ENCODE results near the gene HES5.

HES5 gene

GRCh38 chr1:2499986-2500596 lies 30.0 kb downstream of the HES5 start:
- peak; percentile 16 for DNase-seq (ENCODE audit: low read depth)

- no peak for DNase-seq (ENCODE audit: low read depth)
Observed at GRCh38 chr1:2499260-2499659, 30.8 kb downstream of the HES5 start.

DNA sequence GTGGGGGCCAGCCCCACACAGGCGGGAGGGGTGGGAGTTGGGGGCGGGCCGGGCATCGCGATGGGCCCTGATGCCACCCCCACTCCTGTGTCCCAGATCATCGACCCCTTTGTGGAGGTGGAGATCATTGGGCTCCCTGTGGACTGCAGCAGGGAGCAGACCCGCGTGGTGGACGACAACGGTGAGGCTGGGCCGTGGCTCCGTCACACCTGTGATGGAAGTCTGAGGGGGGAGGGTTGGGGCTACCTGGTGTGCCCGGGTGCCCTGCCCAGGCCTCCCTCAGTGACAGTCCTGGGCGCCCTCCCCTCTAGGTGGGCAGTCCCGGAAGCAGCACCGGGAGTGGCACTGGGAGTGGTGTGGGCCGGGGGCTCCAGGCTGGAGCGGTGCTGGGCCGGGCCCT lies 31.4 kb downstream of the HES5 start:
- DNase-seq (ENCODE audit: low read depth), result no peak

DNA sequence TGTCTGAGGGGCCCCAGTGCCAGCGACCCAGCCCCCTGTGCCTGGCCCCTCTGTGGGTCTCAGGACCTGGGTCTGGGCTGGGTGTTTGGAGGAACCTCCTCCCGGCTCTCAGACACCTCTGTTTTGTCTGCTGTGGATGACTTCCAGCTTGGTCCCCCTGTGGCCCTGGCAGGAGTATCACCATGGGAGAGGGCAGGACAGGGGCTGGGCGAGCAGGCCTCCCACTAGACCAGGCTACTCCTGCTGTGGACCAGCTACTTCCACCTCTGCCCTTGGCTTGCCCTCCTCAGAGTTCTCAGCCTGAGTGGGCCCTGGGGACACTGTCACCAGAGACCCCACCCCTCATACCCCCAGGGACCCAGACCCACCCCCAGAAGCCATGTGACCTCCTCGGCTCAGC lies 32.2 kb downstream of the HES5 start:
- no peak for DNase-seq (ENCODE audit: low read depth)

DNA sequence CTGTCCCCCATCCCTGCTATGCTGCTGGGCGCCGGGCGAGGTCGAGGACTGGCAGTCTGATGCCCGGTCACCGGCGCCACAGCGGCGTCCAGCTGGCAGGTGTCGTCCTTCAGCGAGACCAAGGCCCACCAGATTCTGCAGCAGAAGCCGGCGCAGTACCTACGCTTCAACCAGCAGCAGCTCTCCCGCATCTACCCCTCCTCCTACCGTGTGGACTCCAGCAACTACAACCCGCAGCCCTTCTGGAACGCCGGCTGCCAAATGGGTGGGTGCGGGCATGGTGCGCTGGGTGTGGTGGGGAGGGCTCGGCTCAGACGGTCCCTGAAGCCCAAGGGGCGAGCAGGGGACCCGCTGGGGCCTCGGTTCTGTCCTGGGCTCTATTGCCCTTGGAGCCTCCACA lies 33.3 kb downstream of the HES5 start:
- DNase-seq (ENCODE audit: low read depth), result no peak

DNA sequence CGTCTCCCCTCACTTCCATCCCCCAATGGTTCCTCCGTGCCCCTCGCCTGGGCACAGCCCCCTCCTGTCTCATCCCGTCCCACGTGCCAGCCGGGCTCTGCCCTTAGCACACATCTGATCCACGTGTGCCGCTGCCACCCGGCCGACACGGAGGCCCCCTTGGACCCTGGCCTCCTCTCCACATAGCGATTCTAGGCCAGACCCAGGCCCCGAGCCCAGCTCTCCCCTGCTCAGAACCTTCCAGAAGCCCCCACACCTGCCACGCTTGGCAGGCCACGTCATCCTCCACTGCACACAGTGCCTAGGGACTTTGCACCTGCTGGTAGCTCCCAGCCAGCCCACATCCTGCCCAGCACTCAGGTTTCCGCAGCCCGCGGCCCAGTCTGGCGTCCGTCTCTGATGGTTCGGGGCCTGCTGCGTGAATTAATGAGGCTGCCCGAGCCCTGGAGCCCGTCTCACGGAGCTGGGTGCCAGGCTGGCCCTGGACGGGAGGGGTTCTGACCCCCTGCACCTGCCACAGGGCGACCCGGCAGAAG lies 33.9 kb downstream of the HES5 start:
- peak; percentile 15 for DNase-seq (ENCODE audit: low read depth)

DNA sequence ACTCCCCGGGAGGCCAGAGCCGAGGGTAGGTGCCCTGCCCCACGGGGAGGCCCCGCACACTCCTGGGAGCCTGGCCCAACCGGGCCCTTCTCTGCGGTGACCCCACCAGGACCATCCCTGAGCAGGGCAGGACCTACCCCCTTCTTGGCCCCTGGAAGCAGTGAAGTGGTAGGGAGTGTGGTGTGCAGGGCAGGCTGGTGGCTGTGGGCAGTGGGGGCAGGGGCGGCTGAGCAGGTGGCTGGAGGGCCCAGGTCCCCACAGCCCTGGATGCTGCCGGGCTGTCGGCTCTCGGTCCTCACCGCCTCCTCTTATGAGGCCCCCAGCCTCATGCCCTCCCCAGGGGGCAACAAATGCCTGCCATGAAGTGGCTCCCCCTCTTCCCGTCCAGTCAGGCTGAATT lies 34.5 kb downstream of the HES5 start:
- DNase-seq (ENCODE audit: low read depth), result no peak

DNA sequence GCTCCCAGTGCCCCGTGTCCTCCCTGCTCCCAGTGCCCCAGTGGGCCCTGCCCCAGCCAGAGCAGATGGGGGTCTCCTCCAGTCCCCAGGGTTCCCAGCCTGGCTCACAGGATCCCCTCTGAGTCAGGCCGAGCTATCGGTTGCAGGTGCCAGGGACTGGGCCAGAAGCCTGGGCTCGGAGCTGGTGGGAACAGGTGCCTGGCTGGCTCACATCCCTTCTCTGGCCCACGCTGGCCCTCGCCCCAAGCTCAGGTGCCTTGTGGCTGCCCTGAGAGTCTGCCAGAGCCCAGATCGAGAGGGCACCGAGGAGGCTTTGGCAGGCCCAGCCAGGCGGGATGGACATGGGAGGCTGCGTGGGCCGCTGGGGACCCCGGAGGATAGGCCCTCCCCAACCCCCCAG lies 35.0 kb downstream of the HES5 start:
- no peak for DNase-seq (ENCODE audit: low read depth)

DNA sequence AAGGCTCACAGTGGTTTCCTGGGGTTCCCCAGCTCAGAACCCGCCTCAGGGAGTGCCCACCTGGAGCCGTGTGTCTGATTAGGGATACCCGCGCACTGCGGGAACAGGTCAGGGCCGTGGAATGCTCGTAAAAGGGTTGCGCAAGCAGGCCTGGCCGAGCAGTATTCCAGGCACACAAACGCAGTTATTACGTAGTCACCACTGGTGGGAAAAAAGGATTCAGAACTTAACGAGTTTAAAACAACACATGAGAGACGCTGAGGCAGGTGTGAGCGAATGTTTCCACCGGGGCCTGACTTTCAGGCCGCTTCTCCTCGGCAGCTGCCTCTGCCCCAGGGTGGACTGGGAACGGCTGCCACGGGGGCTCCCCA lies 35.8 kb downstream of the HES5 start:
- no peak for DNase-seq (ENCODE audit: low read depth)

DNA sequence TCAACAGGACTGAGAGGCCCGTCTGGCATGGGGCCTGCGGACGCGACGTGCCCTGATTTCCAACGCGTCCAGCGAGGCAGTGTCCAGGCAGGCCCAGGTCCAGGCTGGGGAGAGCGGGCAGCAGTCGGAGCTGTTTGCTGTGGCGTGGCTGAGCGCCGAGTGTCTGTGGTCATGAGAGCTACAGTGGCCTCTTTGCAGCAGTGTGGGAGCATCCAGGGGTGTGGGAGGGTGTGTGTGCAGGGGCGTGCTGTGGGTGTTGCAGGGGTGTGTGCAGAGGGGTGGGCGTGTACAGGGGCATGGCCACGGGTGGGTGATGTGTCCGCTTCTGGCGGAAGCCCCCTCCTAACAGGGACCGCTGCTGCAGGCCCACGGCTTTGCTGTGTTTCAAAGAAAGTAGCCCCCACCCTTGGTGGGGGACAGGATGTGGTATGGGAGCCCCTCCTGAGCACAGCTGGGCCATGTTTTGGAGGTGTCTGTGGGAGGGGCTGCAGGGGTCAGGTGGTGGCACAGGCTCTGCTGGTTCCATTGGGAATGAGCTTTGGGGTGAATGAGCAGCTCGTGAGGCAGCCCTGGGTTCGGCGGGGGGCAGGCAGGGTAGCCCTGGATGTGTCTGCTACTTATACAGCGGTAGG lies 36.3 kb downstream of the HES5 start:
- DNase-seq (ENCODE audit: low read depth), result peak; percentile 2

- no peak for DNase-seq (ENCODE audit: low read depth)
Observed at GRCh38 chr1:2493218-2493617, 36.8 kb downstream of the HES5 start.

- no peak for DNase-seq (ENCODE audit: low read depth)
Observed at GRCh38 chr1:2492091-2492490, 38.0 kb downstream of the HES5 start.

GRCh38 chr1:2489615-2490014 lies 40.4 kb downstream of the HES5 start:
- DNase-seq (ENCODE audit: low read depth), result no peak

GRCh38 chr1:2488688-2489087 lies 41.4 kb downstream of the HES5 start:
- no peak for DNase-seq (ENCODE audit: low read depth)

DNA sequence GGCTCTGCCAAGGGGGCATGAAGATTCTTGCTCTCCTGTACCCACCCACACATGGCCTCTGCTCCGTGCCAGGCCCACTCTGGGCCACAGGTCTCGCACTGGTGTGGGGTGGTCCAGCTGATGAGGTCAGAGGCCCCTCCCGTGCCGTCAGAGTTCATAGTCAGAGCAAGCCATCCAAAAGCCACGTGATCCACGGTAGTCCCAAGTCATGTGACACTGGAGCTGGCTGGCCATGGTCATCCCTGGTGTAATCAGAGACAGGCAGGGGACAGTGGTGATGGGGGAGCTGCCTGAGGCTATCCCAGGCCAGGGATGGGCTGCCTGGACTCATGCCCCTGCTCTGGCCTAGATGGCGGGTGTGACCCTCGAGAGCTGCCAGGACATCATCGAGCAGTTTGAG lies 43.5 kb downstream of the HES5 start:
- DNase-seq (ENCODE audit: low read depth), result no peak

DNA sequence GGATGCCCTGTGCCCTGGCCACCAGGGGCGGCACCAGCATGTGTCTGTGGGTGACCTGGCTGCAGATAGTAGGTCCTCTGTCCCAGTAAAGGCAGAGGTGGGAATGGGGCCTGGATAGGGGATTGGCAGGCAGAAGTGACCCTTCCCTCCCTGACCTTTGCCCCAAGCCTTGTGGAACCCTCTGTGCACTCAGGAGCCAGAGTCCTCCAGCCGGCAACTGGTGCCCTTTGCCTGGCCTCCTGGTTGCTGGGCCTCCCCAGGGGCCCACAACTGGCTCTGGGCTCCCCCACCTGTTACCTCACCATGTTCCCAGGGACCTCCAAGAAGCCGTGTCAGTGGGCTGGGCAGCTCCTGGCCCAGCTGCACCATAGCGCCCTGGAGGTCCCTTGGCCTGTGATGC lies 44.0 kb downstream of the HES5 start:
- DNase-seq (ENCODE audit: low read depth), result no peak

DNA sequence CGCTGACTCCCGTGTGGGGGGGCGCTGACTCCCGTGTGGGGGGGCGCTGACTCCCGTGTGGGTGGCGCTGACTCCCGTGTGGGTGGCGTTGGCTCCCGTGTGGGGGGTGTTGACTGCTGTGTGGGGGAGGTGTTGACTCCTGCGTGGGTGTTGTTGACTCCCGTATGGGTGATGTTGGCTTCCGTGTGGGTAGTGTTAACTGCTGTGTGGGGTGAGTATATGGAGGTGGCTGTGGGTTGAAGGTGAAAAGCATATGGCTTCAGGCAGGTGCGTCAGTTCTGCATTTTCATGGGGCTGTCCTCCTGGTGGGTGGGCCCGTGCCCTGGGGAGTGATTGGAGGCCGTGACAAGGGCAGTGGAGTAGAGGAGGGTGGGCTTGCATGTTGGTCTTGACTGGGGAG lies 46.1 kb downstream of the HES5 start:
- no peak for DNase-seq (ENCODE audit: low read depth)

GRCh38 chr1:2483026-2483425 lies 47.0 kb downstream of the HES5 start:
- no peak for DNase-seq (ENCODE audit: low read depth)

GRCh38 chr1:2482588-2482987 lies 47.5 kb downstream of the HES5 start:
- no peak for DNase-seq (ENCODE audit: low read depth)

DNA sequence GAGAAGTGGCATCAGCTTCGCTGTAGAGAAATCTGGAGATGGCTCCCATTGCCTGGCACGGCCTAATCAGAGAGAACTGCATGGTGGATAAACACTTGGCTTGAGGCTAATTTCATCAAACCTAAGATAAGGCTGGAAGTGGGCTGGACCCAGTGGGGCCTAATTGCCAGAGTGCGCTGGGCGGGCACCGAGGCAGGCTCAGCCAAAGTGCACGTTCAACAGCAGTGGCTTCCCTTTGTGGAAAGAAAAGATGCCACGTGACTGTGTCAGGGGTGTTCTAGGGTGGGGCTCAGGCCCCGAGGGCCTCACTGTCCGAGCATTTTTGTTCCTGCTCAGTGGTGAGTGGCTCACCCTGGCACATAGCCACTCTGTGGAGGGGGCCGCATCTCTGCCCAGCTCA lies 48.2 kb downstream of the HES5 start:
- no peak for DNase-seq (ENCODE audit: low read depth)

DNA sequence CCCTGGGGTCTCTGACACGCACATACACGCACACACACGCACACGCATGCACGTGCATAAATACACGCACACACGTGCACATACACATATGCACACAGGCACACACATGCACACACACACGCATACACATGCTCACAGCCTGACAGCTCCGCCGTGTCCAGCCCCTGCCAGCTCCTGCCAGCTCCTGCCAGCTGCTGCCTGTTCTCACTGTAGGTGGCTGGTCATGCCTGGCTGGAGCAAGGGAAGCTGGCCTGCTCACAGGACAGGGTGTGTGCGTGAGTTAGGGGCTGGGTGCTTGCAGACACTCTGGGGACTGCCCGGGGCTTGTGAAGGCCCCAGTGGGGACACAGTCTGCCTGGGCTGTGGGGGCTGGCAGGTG lies 49.1 kb downstream of the HES5 start:
- DNase-seq (ENCODE audit: low read depth), result no peak

- DNase-seq (ENCODE audit: low read depth), result no peak
Observed at GRCh38 chr1:2480236-2480985, 49.7 kb downstream of the HES5 start.

DNA sequence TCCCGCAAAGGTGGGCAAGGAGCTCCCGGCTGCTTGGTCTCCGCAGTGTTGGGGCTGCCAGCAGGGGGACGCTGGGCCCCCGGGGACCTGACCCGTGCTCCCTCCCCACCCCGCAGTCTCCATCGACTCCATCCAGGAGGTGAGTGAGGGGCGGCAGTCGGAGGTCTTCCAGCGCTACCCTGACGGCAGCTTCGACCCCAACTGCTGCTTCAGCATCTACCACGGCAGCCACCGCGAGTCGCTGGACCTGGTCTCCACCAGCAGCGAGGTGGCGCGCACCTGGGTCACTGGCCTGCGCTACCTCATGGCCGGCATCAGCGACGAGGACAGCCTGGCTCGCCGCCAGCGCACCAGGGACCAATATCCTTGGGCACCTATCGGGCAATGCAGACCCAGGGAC lies 50.4 kb downstream of the HES5 start:
- no peak for DNase-seq (ENCODE audit: low read depth)

- DNase-seq (ENCODE audit: low read depth), result no peak
Observed at GRCh38 chr1:2479186-2479585, 50.9 kb downstream of the HES5 start.
